ACC112 (cell line): ENCODE results near the gene SEC61A1.

Experiments
- H2AFZ ChIP-seq: fragments of 200-600 bp; sonication (generic); one replicate; pipeline ENCODE4 v1.6.0; 2017; ENCODE audit warnings: antibody characterized with exemption, low read length; ENCODE audit not compliant: unreplicated experiment
- H3K27ac ChIP-seq: fragments of 200-600 bp; sonication (generic); 2 replicates; pipeline ENCODE4 v1.5.1; 2014; ENCODE audit warnings: low read depth, mild to moderate bottlenecking, antibody characterized with exemption, low read length, moderate library complexity
- H3K27me3 ChIP-seq: fragments of 200-600 bp; sonication (generic); 2 replicates; pipeline ENCODE4 v1.6.1; 2014; ENCODE audit warnings: mild to moderate bottlenecking, antibody characterized with exemption, low read length, moderate library complexity, mixed read lengths; ENCODE audit not compliant: insufficient read depth
- H3K36me3 ChIP-seq: fragments of 200-600 bp; sonication (generic); 2 replicates; pipeline ENCODE4 v1.6.1; 2016; ENCODE audit warnings: mild to moderate bottlenecking, antibody characterized with exemption, low read length, moderate library complexity, mixed read lengths; ENCODE audit not compliant: insufficient read depth
- H3K4me1 ChIP-seq: fragments of 200-600 bp; sonication (generic); one replicate; pipeline ENCODE4 v1.6.1; 2016; ENCODE audit warnings: low read length, mixed read lengths; ENCODE audit not compliant: insufficient read depth, unreplicated experiment, control insufficient read depth
- H3K4me3 ChIP-seq: fragments of 200-600 bp; sonication (generic); 2 replicates; pipeline ENCODE4 v1.5.1; 2014; ENCODE audit warnings: mild to moderate bottlenecking, low read depth, low read length
- H3K79me2 ChIP-seq: fragments of 200-600 bp; sonication (generic); one replicate; pipeline ENCODE4 v1.6.0; 2016; ENCODE audit warnings: low read length; ENCODE audit not compliant: control insufficient read depth, unreplicated experiment, insufficient read depth

The SEC61A1 gene

DNA sequence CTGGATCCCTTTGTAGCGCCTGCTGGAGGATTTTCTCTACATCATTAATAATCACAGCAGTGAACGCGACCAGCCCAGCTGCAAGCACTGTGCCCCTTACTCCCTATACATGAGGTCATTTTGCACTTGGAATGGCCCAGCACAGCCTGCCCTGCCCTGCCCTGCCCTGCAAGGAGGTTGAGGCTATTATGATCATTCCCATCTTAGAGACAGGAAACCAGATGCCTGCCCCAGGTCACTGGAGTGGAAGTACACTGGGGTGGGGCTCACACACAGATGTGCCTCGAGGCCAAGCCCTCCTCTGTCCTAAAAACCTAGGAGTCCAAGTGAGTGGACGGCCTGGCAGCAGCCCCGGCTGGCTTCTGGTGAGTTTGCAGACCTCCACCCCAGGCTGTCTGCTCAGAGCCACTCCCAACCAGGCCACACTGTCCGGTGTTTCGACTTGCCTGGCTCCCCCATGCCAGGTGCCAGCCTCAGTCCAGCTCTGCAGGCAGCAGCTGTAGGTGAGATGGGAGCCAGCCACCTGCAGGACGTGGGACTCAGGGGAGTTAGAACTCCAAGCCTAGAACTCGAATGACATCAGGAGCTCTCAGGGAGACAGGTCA, 30.4 kb upstream of the SEC61A1 start:
- no peaks in the 10 kb centered on the region for H3K36me3 ChIP-seq
- H3K4me1 ChIP-seq, result no peaks in the 10 kb centered on the region
- H3K79me2 ChIP-seq, result no peaks in the 10 kb centered on the region
- no peak overlapping the region for H3K27ac ChIP-seq
- H3K27me3 ChIP-seq, result peaks cover 35% of the 10 kb centered on the region
- H2AFZ ChIP-seq, result no peak overlapping the region
- H3K4me3 ChIP-seq, result no peak overlapping the region

DNA sequence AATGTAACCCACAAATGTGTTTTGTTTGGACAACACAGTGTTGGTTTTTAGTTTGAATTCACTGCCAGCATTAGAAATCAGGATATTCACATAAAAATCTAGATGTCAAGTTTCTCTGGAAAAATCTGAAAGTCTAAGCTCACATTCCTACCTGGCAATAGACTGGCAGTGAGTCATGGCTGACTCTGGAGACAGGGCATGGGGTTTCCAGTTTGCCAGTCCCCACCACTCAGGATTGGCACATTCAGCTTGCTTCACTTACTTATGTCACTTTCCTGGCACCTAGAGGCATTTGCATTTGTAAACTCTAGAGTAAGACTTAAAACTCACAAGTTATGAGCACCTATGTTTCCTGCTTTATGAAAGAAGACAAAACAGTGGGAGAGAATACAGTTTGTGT, 19.1 kb upstream of the SEC61A1 start:
- no peak overlapping the region for H2AFZ ChIP-seq
- no peaks in the 10 kb centered on the region for H3K36me3 ChIP-seq
- peaks cover 10% of the 10 kb centered on the region for H3K4me1 ChIP-seq
- no peak overlapping the region for H3K27ac ChIP-seq
- H3K79me2 ChIP-seq, result no peaks in the 10 kb centered on the region
- no peaks in the 10 kb centered on the region for H3K27me3 ChIP-seq
- H3K4me3 ChIP-seq, result no peak overlapping the region

DNA sequence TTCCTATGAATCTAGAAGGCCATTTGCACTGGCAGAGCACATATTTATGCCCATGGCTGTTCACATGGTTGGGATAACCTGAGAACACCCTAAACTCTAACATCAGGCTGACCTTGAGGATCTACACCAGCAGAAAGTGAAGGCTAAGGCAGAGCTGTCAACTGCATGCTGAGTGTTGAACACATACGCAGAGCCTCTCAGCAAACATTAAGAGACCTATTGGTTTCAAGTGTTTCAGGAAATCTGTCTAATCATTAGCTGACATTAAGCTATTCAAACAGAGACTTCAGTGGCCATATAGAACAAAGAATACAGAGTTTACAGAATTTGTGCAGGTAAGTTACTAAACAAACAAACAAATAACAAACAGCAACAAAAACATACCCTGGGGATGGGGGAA, 16.1 kb upstream of the SEC61A1 start:
- Histone ChIP-seq H3K79me2 (no peaks in the 10 kb centered on the region), H3K27ac (no peak overlapping the region), H3K4me3 (no peak overlapping the region), H3K4me1 (peaks cover 10% of the 10 kb centered on the region), H3K36me3 (no peaks in the 10 kb centered on the region), H3K27me3 (no peaks in the 10 kb centered on the region), H2AFZ (no peak overlapping the region)

DNA sequence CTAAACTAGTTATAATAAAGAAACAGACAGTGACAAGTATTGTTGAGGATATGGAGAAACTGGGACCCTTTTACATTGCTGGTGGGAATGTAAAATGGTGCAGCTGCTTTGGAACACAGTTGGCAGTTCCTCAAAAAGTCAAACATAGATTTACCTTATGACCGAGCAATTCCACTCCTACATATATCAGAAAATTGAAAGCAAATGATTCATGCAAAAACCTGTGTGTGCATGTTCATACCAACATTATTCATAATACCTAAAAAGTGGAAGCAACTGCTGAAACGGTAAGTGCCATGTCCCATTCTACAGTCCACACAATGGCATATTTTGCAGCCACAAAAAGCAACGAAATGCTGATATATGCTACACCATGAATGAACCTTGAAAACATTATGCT, 12.2 kb upstream of the SEC61A1 start:
- H3K27ac ChIP-seq, result no peak overlapping the region
- no peaks in the 10 kb centered on the region for H3K27me3 ChIP-seq
- H3K79me2 ChIP-seq, result no peaks in the 10 kb centered on the region
- H2AFZ ChIP-seq, result no peak overlapping the region
- H3K36me3 ChIP-seq, result no peaks in the 10 kb centered on the region
- no peaks in the 10 kb centered on the region for H3K4me1 ChIP-seq
- no peak overlapping the region for H3K4me3 ChIP-seq

DNA sequence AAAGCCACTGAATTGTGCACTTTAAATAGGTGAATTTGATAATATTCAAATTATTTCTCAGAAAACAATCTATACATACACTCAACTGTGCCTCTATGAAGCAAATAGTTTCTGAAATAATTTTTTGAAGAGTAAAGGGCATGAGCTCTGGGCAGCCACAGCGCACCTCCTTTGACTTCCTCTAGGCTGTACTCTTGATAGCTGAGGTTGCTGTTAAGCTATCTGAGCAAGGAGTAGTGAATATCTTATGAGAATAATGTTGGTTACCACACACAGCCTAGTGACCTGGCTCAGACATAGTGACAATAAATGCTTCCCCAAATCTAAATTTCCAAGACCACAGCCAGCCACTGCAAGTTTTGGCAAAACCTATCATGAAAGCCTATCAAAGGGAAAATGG, 11.6 kb upstream of the SEC61A1 start:
- Histone ChIP-seq H2AFZ (no peak overlapping the region), H3K4me1 (no peaks in the 10 kb centered on the region), H3K36me3 (no peaks in the 10 kb centered on the region), H3K27ac (no peak overlapping the region), H3K4me3 (no peak overlapping the region), H3K79me2 (no peaks in the 10 kb centered on the region), H3K27me3 (no peaks in the 10 kb centered on the region)

DNA sequence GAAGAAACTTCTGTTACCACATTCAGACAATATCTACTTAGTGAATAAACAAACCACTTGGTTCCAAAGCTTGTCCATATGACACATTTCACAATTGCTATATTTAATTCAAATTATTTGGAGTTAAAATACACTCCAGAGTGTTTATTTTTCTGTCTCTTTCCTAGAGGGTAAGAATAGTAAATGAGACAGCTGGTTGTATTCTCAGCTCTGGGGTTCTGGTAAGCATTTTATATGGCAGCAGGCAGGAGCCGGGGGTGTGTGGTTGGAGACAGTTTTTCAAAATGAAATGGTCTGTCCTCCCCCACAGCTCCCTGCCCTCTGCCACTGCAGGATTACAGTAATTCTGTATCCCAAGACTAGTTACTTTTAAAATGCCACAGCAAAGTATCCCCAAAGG, 10.9 kb upstream of the SEC61A1 start:
- H2AFZ ChIP-seq, result no peak overlapping the region
- no peaks in the 10 kb centered on the region for H3K79me2 ChIP-seq
- no peak overlapping the region for H3K27ac ChIP-seq
- no peaks in the 10 kb centered on the region for H3K27me3 ChIP-seq
- no peaks in the 10 kb centered on the region for H3K4me1 ChIP-seq
- no peaks in the 10 kb centered on the region for H3K36me3 ChIP-seq
- H3K4me3 ChIP-seq, result no peak overlapping the region

DNA sequence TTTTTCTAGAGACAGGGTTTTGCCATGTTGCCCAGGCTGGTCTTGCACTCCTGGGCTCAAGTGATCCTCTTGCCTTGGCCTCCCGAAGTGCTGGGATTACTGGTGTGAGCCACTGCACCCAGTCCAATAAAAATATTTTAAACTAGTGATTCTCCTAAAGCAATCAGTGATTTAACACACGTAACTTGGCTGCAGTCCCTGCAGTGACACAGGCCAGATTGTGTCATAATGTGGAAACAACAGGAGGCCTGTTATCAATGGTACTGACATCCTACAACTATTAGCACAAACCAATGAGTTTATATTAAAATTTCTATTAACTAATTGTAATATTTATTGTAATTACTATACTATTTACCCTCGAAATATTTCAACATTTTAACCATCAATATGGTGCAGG, 1.6 kb upstream of the SEC61A1 start:
- Histone ChIP-seq H3K27me3 (no peaks in the 10 kb centered on the region), H3K36me3 (peaks cover 15% of the 10 kb centered on the region), H2AFZ (no peak overlapping the region), H3K4me3 (peak overlapping the region; percentile 100), H3K27ac (peak overlapping the region; percentile 32), H3K79me2 (peaks cover 44% of the 10 kb centered on the region), H3K4me1 (peaks cover 25% of the 10 kb centered on the region)

DNA sequence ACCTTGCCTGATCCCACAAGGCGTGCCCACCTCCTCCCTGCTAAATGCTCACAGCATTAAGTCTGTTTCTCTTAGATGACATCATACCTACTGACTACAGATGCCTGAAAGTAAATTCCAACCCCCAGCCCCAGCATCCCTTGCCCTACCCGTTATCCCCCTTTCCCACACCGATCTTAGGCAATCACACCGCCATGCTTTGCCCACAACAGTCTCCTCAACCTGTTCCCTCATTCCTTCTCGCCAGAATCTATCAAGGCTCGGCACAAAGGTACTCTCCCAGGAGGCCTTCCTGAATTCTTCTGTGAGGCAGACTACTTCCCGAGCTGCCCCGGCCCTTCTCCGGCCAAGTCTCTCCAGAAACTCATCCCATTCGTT, 789 bp upstream of the SEC61A1 start:
- H3K27me3 ChIP-seq, result no peaks in the 10 kb centered on the region
- peaks cover 23% of the 10 kb centered on the region for H3K36me3 ChIP-seq
- peak overlapping the region; percentile 60 for H3K27ac ChIP-seq
- peaks cover 53% of the 10 kb centered on the region for H3K79me2 ChIP-seq
- peaks cover 32% of the 10 kb centered on the region for H3K4me1 ChIP-seq
- peak overlapping the region; percentile 99 for H2AFZ ChIP-seq
- peak overlapping the region; percentile 100 for H3K4me3 ChIP-seq

DNA sequence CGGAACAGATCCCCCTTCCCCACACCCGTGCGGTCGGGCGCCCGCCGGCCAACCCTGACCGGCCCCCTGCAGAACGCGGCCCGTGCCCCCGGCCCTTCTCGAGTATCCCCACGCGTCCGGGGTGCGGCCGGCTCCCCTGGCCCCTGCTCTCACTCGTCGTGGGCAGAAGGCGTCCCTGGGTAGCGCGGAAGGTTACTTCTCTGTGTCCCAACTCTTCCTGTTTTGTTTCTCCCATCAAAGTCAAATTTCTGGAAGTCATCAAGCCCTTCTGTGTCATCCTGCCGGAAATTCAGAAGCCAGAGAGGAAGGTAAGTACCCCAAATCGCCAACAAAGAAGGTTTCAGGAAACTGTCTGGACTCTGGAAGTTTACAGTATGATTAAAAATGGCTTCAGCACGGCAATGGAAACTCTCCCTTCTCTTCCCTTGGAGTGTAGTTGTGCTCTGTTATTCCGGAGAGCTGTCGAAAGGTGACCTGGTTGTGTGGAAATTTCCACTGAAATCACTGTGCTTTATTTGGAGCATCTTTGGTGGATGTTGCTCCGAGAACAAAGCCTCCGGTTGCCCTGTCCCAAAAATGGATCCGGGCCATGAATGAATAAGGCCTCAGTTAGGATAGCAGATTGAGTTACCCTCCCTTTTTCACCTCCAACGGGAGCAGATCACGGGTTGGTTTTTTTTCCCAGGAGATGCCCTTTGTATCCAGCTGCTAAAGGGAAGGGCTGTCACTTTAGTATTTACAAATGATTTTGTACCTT, 536 bp downstream of the SEC61A1 start:
- peak overlapping the region; percentile 77 for H3K27ac ChIP-seq
- peaks cover 62% of the 10 kb centered on the region for H3K79me2 ChIP-seq
- peak overlapping the region; percentile 43 for H2AFZ ChIP-seq

DNA sequence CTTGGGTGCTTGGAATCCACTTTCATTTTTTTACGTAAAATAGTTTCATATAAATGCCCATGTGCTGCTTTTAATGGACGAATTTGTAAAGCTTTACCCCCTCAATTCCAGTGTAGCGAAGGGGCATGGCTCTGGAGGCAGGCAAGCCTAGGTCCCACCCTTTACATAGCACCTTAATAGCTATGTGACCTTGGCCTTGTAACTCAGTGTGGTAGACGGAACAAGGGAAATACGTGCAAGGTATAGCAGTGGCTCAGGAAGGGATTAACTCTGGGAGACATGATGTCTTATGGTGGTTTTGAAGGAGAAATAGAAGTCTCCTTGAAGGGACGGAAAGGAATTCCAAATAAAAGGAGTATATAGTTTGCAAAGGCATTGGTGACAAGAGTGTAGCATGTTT, 1.4 kb downstream of the SEC61A1 start:
- H3K4me3 ChIP-seq, result peak overlapping the region; percentile 100
- H3K79me2 ChIP-seq, result peaks cover 67% of the 10 kb centered on the region
- no peaks in the 10 kb centered on the region for H3K27me3 ChIP-seq
- H3K36me3 ChIP-seq, result peaks cover 35% of the 10 kb centered on the region
- H2AFZ ChIP-seq, result no peak overlapping the region
- H3K27ac ChIP-seq, result peak overlapping the region; percentile 77
- H3K4me1 ChIP-seq, result peaks cover 38% of the 10 kb centered on the region

More for the DNA sequence above, 536 bp downstream of the SEC61A1 start:
- Histone ChIP-seq H3K4me3 (peak overlapping the region; percentile 100), H3K4me1 (peaks cover 36% of the 10 kb centered on the region), H3K27me3 (no peaks in the 10 kb centered on the region), H3K36me3 (peaks cover 31% of the 10 kb centered on the region)

DNA sequence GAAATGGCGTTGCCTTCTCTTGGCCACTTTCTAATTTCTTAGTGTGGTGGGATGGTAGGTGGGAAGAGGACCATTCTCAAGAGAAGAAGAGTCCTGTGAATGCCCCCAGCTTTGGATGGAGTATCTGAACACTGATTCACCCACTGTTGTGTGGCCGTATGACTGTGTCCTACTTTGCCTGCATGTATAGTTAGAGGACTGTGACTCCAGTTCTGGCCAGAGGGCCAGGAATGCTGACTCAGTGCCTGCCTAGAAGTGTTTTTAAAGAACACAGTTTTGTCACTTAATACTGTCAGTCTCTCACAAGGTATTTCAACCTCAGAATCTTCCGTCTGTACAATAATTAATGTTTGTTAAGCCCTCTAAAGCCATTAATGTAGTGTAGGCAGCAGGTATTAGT, 2.1 kb downstream of the SEC61A1 start:
- H3K79me2 ChIP-seq, result peaks cover 70% of the 10 kb centered on the region
- H3K4me1 ChIP-seq, result peaks cover 46% of the 10 kb centered on the region
- H2AFZ ChIP-seq, result no peak overlapping the region
- H3K27ac ChIP-seq, result peak overlapping the region; percentile 77
- H3K36me3 ChIP-seq, result peaks cover 39% of the 10 kb centered on the region
- no peaks in the 10 kb centered on the region for H3K27me3 ChIP-seq
- H3K4me3 ChIP-seq, result peak overlapping the region; percentile 100
